Upper lobe of left lung (tissue), 6 donors: ENCODE data around the gene ZNF197. TPM values are rescaled to one million over a fixed set of nuclear protein-coding genes. Genes with fewer than 3 reads are reported as not detected.

Experiments used
- ATAC-seq, 2 donors: fragments of 200-7000 bp; cut with Tn5 transposase; one replicate each; pipeline ENCODE4 v1.9.1; 2022; ENCODE audit warnings: mild to moderate bottlenecking in 2 of 2, moderate library complexity in 2 of 2; ENCODE audit not compliant: low FRiP score in 2 of 2
- DNase-seq, 2 donors: peaks; one replicate each; pipeline ENCODE4 v3.0.0-alpha.2; 2019 to 2020
- H3K27ac ChIP-seq, 4 donors: fragments of 200-600 bp; sonication (generic); one replicate each; pipeline ENCODE4 v1.5.1; 2016 to 2019
- H3K27me3 ChIP-seq, 4 donors: fragments of 200-600 bp; sonication (generic); one replicate each; pipeline ENCODE4 v1.5.1; 2017 to 2019
- H3K36me3 ChIP-seq, 4 donors: fragments of 200-600 bp; sonication (generic); one replicate each; pipeline ENCODE4 v1.5.1; 2016 to 2019
- H3K4me1 ChIP-seq, 4 donors: fragments of 200-600 bp; sonication (generic); one replicate each; pipeline ENCODE4 v1.5.1; 2018 to 2019
- H3K4me3 ChIP-seq, 4 donors: fragments of 200-600 bp; sonication (generic); one replicate each; pipeline ENCODE4 v1.5.1; 2017 to 2019; ENCODE audit warnings: mild to moderate bottlenecking in 2 of 4, moderate library complexity in 1 of 4
- H3K9me3 ChIP-seq, 4 donors: fragments of 200-600 bp; sonication (generic); one replicate each; pipeline ENCODE4 v1.5.1; 2018 to 2019
- EP300 ChIP-seq, 4 donors: sonication (generic); formaldehyde crosslinking; IDR thresholded peaks; one replicate each; pipeline ENCODE4 v1.5.1; 2017; ENCODE audit warnings: antibody characterized with exemption in 4 of 4, control low read depth in 2 of 4
- POLR2A ChIP-seq, 4 donors: fragments of 450-650 bp; IDR thresholded peaks; one replicate each; pipeline ENCODE4 v1.5.1; 2016 to 2017; ENCODE audit warnings: antibody characterized with exemption in 4 of 4, mild to moderate bottlenecking in 2 of 4
- POLR2AphosphoS5 ChIP-seq, 2 donors: sonication (generic); formaldehyde crosslinking; IDR thresholded peaks; one replicate each; pipeline ENCODE4 v1.5.1; 2017; ENCODE audit warnings: antibody characterized with exemption in 2 of 2
- WGBS, 2 donors: methylation state at CpG; one replicate each; pipeline ENCODE4 v1.1.5; 2017 to 2018; 5-methylcytosine and 5-hydroxymethylcytosine counted together
- total RNA-seq, 6 donors: library from RNA; depleted of rRNA in 4 of 6; stranded (reverse); fragments of >200 nt in 4 of 6; gene quantifications; one replicate each; pipeline versions ENCODE4 v1.1.0 to v1.2.1, GENCODE V29; 2016 to 2021
- TF ChIP-seq, protein P1 (sequence below), 6 experiments: fragments of 450-650 bp in 4 of 6; fragments of 200-600 bp in 2 of 6; sonication (generic) in 2 of 6; IDR thresholded peaks; one replicate each; pipeline ENCODE4 v1.5.1; 2016 to 2019; ENCODE audit warnings: antibody characterized with exemption in 6 of 6
- donor health status: DM: no; HTN: no; CAD: no; lungs with moderate emphysema.
- donor health status: DM: no; HTN: yes; CAD: no; lungs with severe emphysema.

Gene ZNF197
- total RNA-seq, 6 donors from 2014 or later, result 10.0 to 29.3 (median 11.6) TPM

GRCh38 chr3:44584646-44585501 is 40.0 kb upstream of the ZNF197 start, which contains the start of gene ZNF660:
TSS of gene ZNF660 (plus strand) at chr3:44584964. CDS start at chr3:44594194, 9,230 bp downstream.
- TF ChIP-seq POLR2A (IDR thresholded peaks at IDR 0.05) (peak in 2 of 4 donors; percentile 18 to 44), POLR2AphosphoS5 (IDR thresholded peaks at IDR 0.05) (no peak)
- WGBS, 2 donors, result 2 to 9% methylated on average over 15 to 31 of the region's 41 CpGs
- peak; percentile 92 to 96 for ATAC-seq
- no peaks in the 10 kb centered on the region for H3K27me3 ChIP-seq
- H3K9me3 ChIP-seq, result peaks cover 0 to 2% (median 0%) of the 10 kb centered on the region in 4 donors
- H3K27ac ChIP-seq, result peak within 1 kb of the TSS; percentile 74 to 82 (median 76)
- H3K4me3 ChIP-seq, result peak within 1 kb of the TSS; percentile 43 to 65 (median 61)
- peaks cover 0 to 15% (median 7%) of the 10 kb centered on the region in 4 donors for H3K4me1 ChIP-seq
- H3K36me3 ChIP-seq, result peaks cover 0 to 8% (median 0%) of the 10 kb centered on the region in 4 donors
- peak; percentile 55 to 88 for DNase-seq

GRCh38 chr3:44596621-44597020 is 28.2 kb upstream of the ZNF197 start:
- ATAC-seq, result no peak
- Histone ChIP-seq H3K9me3 (peaks cover 4 to 62% (median 34%) of the 10 kb centered on the region in 4 donors), H3K4me1 (no peaks in the 10 kb centered on the region), H3K4me3 (no peak overlapping the region), H3K27ac (no peak overlapping the region), H3K27me3 (no peaks in the 10 kb centered on the region), H3K36me3 (peaks cover 0 to 13% (median 3%) of the 10 kb centered on the region in 4 donors)
- TF ChIP-seq POLR2A (IDR thresholded peaks at IDR 0.05) (no peak), EP300 (IDR thresholded peaks at IDR 0.05) (no peak), POLR2AphosphoS5 (IDR thresholded peaks at IDR 0.05) (no peak)
- TF ChIP-seq, protein P1, sequence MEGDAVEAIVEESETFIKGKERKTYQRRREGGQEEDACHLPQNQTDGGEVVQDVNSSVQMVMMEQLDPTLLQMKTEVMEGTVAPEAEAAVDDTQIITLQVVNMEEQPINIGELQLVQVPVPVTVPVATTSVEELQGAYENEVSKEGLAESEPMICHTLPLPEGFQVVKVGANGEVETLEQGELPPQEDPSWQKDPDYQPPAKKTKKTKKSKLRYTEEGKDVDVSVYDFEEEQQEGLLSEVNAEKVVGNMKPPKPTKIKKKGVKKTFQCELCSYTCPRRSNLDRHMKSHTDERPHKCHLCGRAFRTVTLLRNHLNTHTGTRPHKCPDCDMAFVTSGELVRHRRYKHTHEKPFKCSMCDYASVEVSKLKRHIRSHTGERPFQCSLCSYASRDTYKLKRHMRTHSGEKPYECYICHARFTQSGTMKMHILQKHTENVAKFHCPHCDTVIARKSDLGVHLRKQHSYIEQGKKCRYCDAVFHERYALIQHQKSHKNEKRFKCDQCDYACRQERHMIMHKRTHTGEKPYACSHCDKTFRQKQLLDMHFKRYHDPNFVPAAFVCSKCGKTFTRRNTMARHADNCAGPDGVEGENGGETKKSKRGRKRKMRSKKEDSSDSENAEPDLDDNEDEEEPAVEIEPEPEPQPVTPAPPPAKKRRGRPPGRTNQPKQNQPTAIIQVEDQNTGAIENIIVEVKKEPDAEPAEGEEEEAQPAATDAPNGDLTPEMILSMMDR (IDR thresholded peaks at IDR 0.05), result no peak
- 57 to 60% methylated on average over 1 of the region's 1 CpG for WGBS, 2 donors
- DNase-seq, result no peak

GRCh38 chr3:44601749-44602148 is 23.1 kb upstream of the ZNF197 start:
- no peaks in the 10 kb centered on the region for H3K36me3 ChIP-seq
- H3K27ac ChIP-seq, result no peak overlapping the region
- H3K27me3 ChIP-seq, result no peaks in the 10 kb centered on the region
- H3K4me1 ChIP-seq, result no peaks in the 10 kb centered on the region
- ATAC-seq (no peak), DNase-seq (no peak)
- 93 to 98% methylated on average over 2 of the region's 2 CpGs for WGBS, 2 donors
- peaks cover 0 to 26% (median 5%) of the 10 kb centered on the region in 4 donors for H3K9me3 ChIP-seq
- TF ChIP-seq EP300 (IDR thresholded peaks at IDR 0.05) (no peak), POLR2AphosphoS5 (IDR thresholded peaks at IDR 0.05) (no peak), POLR2A (IDR thresholded peaks at IDR 0.05) (no peak)
- TF ChIP-seq, protein P1 (IDR thresholded peaks at IDR 0.05), result no peak
- H3K4me3 ChIP-seq, result no peak overlapping the region

GRCh38 chr3:44612678-44613077 is 12.2 kb upstream of the ZNF197 start:
- no peak overlapping the region for H3K4me3 ChIP-seq
- no peaks in the 10 kb centered on the region for H3K9me3 ChIP-seq
- DNase-seq, result no peak
- no peaks in the 10 kb centered on the region for H3K27me3 ChIP-seq
- no peak overlapping the region for H3K27ac ChIP-seq
- H3K36me3 ChIP-seq, result no peaks in the 10 kb centered on the region
- TF ChIP-seq POLR2AphosphoS5 (IDR thresholded peaks at IDR 0.05) (no peak), POLR2A (IDR thresholded peaks at IDR 0.05) (no peak), EP300 (IDR thresholded peaks at IDR 0.05) (no peak)
- TF ChIP-seq, protein P1 (IDR thresholded peaks at IDR 0.05), result no peak
- ATAC-seq, result no peak
- H3K4me1 ChIP-seq, result no peaks in the 10 kb centered on the region

DNA sequence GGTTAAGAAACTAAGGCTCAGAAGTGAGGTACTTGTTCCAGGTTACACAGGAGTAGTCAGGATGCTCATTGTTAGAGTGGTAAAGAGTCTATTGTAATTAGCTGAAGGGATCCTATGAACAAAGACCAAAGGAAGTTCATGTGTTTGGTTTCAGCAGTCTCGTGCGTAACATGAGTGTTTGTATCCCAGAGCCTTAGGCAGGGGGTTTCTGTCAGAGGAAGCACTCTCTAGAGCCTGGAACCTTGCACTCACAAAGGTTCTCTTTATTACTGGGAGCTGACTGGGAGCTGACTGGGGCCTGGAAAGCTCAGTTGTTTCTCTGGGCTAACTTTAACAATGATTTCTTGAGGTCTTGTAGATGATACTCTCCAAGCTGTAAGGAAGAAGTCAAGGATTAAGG is 3.9 kb downstream of the ZNF197 start:
- H3K36me3 ChIP-seq, result peaks cover 8 to 50% (median 30%) of the 10 kb centered on the region in 4 donors
- peaks cover 10 to 24% (median 16%) of the 10 kb centered on the region in 4 donors for H3K4me1 ChIP-seq
- H3K9me3 ChIP-seq, result no peaks in the 10 kb centered on the region
- no peak overlapping the region for H3K27ac ChIP-seq
- no peak overlapping the region for H3K4me3 ChIP-seq
- DNase-seq, result no peak
- no peak for TF ChIP-seq POLR2A (IDR thresholded peaks at IDR 0.05)
- TF ChIP-seq, protein P1 (IDR thresholded peaks at IDR 0.05), result no peak
- no peak for TF ChIP-seq EP300 (IDR thresholded peaks at IDR 0.05)
- TF ChIP-seq POLR2AphosphoS5 (IDR thresholded peaks at IDR 0.05), result no peak
- WGBS, 2 donors, result 76 to 80% methylated on average over 2 of the region's 2 CpGs
- ATAC-seq, result no peak
- no peaks in the 10 kb centered on the region for H3K27me3 ChIP-seq
